Caco-2 (cell line): ENCODE measurements around the gene CELA2B. TPM values are rescaled to one million over a fixed set of nuclear protein-coding genes. Genes with fewer than 3 reads are reported as not detected.

ENCODE experiments used
- BruUV-seq: library from RNA; stranded (reverse); fragments of 400-500 nt; replicated peaks from 2 replicates; lab custom pipeline; 2021; lab: Mats Ljungman, UMichigan
- CTCF ChIA-PET: fragments of 300-600 bp; sonication (Branson Sonifier 250); formaldehyde crosslinking; loops from one replicate; lab custom pipeline; 2022; ENCODE audit warnings: antibody characterized with exemption; lab: Charles Lee
- POLR2A ChIA-PET: fragments of 300-600 bp; sonication (Branson Sonifier 250); formaldehyde crosslinking; loops from one replicate; lab custom pipeline; 2022; ENCODE audit warnings: antibody characterized with exemption; lab: Charles Lee
- DNase-seq, 2 experiments: peaks; one replicate each; pipeline versions ENCODE4 v3.0.0 to v3.0.0-alpha.2; 2020 to 2022
- H3K27me3 ChIP-seq: replicated peaks from 2 replicates; pipeline ENCODE4 v1.6.0; 2011; ENCODE audit warnings: low read length; ENCODE audit not compliant: control insufficient read depth, insufficient read depth
- H3K36me3 ChIP-seq: 2 replicates; pipeline ENCODE4 v1.5.1; 2011; ENCODE audit warnings: low read length; ENCODE audit not compliant: control insufficient read depth, insufficient read depth
- H3K4me1 ChIP-seq: fragments of 250-450 bp; sonication (Bioruptor Pico); 2 replicates; pipeline ENCODE4 v1.5.1; 2020; ENCODE audit warnings: mild to moderate bottlenecking
- H3K4me3 ChIP-seq: 2 replicates; pipeline ENCODE4 v1.5.1; 2011; ENCODE audit warnings: low read depth, mild to moderate bottlenecking, control low read depth, low read length
- H3K9me3 ChIP-seq: fragments of 250-450 bp; sonication (Bioruptor Pico); 2 replicates; pipeline ENCODE4 v1.5.1; 2020; ENCODE audit warnings: mild to moderate bottlenecking, moderate library complexity
- H3K27ac Mint-ChIP-seq: one replicate; pipeline ENCODE4 v1.8.0; 2022; ENCODE audit warnings: mixed read lengths; ENCODE audit not compliant: unreplicated experiment
- H3K27me3 Mint-ChIP-seq: one replicate; pipeline ENCODE4 v1.8.0; 2022; ENCODE audit warnings: mixed read lengths; ENCODE audit not compliant: insufficient read depth, unreplicated experiment
- H3K36me3 Mint-ChIP-seq: one replicate; pipeline ENCODE4 v1.8.0; 2022; ENCODE audit warnings: mild to moderate bottlenecking, mixed read lengths; ENCODE audit not compliant: insufficient read depth, unreplicated experiment
- H3K4me1 Mint-ChIP-seq: one replicate; pipeline ENCODE4 v1.8.0; 2022; ENCODE audit warnings: low read depth, mixed read lengths; ENCODE audit not compliant: unreplicated experiment
- H3K4me3 Mint-ChIP-seq: one replicate; pipeline ENCODE4 v1.8.0; 2022; ENCODE audit warnings: mild to moderate bottlenecking, moderate library complexity, mixed read lengths; ENCODE audit not compliant: unreplicated experiment
- H3K9me3 Mint-ChIP-seq: one replicate; pipeline ENCODE4 v1.8.0; 2022; ENCODE audit warnings: mixed read lengths; ENCODE audit not compliant: unreplicated experiment
- intact Hi-C: fragments of 100-400 bp; cut with micrococcal nuclease; formaldehyde crosslinking; loops from one replicate; pipeline ENCODE4 v1.10.0; 2022; ENCODE audit not compliant: unreplicated experiment
- total RNA-seq: library from RNA; stranded (reverse); gene quantifications from 2 replicates; pipeline ENCODE4 v1.2.3, GENCODE V29; 2022
- TF ChIP-seq, protein P1 (sequence below), 2 experiments: fragments of 200-600 bp in 1 of 2; IDR thresholded peaks; 1 replicate in 1 of 2; 2 replicates in 1 of 2; pipeline versions ENCODE4 v1.5.1 to v1.8.0; 2011 to 2022; ENCODE audit warnings: antibody characterized with exemption in 1 of 2, control low read depth in 1 of 2, inconsistent platforms in 1 of 2, low read depth in 1 of 2, low read length in 1 of 2, mild to moderate bottlenecking in 1 of 2, moderate library complexity in 1 of 2; ENCODE audit not compliant: insufficient read depth in 1 of 2, severe bottlenecking in 1 of 2, unreplicated experiment in 1 of 2

The CELA2B gene
- total RNA-seq, 1 experiment from 2014 or later = not detected

DNA sequence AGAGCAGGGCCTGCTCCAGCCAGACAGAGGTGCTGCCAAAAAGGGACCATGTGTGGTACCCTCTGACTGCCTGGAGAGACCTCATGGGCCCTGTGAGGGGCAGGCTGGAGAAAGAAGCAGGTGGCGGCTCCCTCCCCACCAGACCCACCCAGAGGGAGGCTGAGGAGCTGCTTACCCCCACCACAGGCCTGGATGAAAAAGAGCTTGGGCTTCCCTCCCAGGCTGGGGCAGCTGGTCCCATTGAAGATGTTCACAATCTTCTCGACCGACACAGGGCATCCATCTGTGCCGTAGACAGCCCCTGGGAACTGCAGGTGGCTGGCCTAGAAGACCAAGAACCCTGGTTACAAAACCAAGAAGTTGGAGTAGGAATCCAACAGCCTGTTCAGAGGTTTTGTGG lies 28.5 kb downstream of the CELA2B start:
- Histone ChIP-seq H3K4me3 (no peak overlapping the region), H3K27me3 (no peaks in the 10 kb centered on the region), H3K36me3 (no peaks in the 10 kb centered on the region; the same call in 1 of the 2 replicates), H3K4me1 (no peaks in the 10 kb centered on the region), H3K9me3 (no peaks in the 10 kb centered on the region)
- Mint-ChIP-seq H3K27ac (no peak overlapping the region), H3K36me3 (no peaks in the 10 kb centered on the region), H3K4me3 (no peak overlapping the region), H3K4me1 (no peaks in the 10 kb centered on the region), H3K27me3 (no peaks in the 10 kb centered on the region), H3K9me3 (no peaks in the 10 kb centered on the region)
- intact Hi-C loops = no loop called here
- TF ChIP-seq, protein P1, sequence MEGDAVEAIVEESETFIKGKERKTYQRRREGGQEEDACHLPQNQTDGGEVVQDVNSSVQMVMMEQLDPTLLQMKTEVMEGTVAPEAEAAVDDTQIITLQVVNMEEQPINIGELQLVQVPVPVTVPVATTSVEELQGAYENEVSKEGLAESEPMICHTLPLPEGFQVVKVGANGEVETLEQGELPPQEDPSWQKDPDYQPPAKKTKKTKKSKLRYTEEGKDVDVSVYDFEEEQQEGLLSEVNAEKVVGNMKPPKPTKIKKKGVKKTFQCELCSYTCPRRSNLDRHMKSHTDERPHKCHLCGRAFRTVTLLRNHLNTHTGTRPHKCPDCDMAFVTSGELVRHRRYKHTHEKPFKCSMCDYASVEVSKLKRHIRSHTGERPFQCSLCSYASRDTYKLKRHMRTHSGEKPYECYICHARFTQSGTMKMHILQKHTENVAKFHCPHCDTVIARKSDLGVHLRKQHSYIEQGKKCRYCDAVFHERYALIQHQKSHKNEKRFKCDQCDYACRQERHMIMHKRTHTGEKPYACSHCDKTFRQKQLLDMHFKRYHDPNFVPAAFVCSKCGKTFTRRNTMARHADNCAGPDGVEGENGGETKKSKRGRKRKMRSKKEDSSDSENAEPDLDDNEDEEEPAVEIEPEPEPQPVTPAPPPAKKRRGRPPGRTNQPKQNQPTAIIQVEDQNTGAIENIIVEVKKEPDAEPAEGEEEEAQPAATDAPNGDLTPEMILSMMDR (IDR thresholded peaks at IDR 0.05; ENCODE audit: insufficient read depth in 1 of 2, low read depth in 1 of 2, low read length in 1 of 2, severe bottlenecking in 1 of 2, unreplicated experiment in 1 of 2) = no peak
- BruUV-seq = no TSS peak
- ChIA-PET POLR2A (interaction anchor here (0.6 kb wide), 1 partner anchor 1932 kb away, joined by 3 read pairs; no protein-coding TSS in a partner anchor), CTCF (no interaction called here)
- no peak for DNase-seq

DNA sequence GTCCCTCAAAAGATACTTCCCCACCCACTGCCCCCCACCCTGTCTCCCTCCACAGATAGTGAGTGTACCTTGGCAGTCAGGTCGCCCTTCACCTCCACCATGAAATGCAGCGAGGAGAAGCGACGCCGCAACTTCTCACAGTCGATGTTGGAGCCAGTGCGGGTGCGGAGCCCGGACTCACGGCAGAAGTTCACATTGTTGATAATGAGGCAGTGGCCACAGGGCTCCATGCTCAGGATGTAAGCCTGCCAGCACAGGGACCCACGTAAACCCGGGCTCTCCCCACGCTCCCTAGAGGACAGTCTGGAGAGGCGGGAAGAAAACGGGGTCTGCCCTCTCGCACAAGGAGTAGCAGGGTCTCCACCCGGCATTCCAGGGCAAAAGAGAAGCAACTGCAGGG lies 30.9 kb downstream of the CELA2B start:
- TF ChIP-seq, protein P1 (IDR thresholded peaks at IDR 0.05; ENCODE audit: insufficient read depth in 1 of 2, low read depth in 1 of 2, low read length in 1 of 2, severe bottlenecking in 1 of 2, unreplicated experiment in 1 of 2) = no peak
- Histone ChIP-seq H3K4me1 (no peaks in the 10 kb centered on the region), H3K36me3 (no peaks in the 10 kb centered on the region; the same call in 1 of the 2 replicates), H3K27me3 (no peaks in the 10 kb centered on the region), H3K4me3 (no peak overlapping the region), H3K9me3 (no peaks in the 10 kb centered on the region)
- Mint-ChIP-seq H3K9me3 (no peaks in the 10 kb centered on the region), H3K4me3 (no peak overlapping the region), H3K27ac (no peak overlapping the region), H3K36me3 (no peaks in the 10 kb centered on the region), H3K27me3 (no peaks in the 10 kb centered on the region), H3K4me1 (no peaks in the 10 kb centered on the region)
- POLR2A ChIA-PET = no interaction called here
- DNase-seq = no peak
- no TSS peak for BruUV-seq
- CTCF ChIA-PET = no interaction called here
- intact Hi-C loops = no loop called here

GRCh38 chr1:15507278-15507677 lies 31.4 kb downstream of the CELA2B start:
- Mint-ChIP-seq H3K36me3 (no peaks in the 10 kb centered on the region), H3K4me1 (no peaks in the 10 kb centered on the region), H3K4me3 (no peak overlapping the region), H3K27me3 (no peaks in the 10 kb centered on the region), H3K9me3 (no peaks in the 10 kb centered on the region), H3K27ac (no peak overlapping the region)
- DNase-seq = no peak
- no peaks in the 10 kb centered on the region for H3K9me3 ChIP-seq
- no TSS peak for BruUV-seq
- H3K4me3 ChIP-seq = no peak overlapping the region
- TF ChIP-seq, protein P1 (IDR thresholded peaks at IDR 0.05; ENCODE audit: insufficient read depth in 1 of 2, low read depth in 1 of 2, low read length in 1 of 2, severe bottlenecking in 1 of 2, unreplicated experiment in 1 of 2) = no peak
- CTCF ChIA-PET = no interaction called here
- no peaks in the 10 kb centered on the region for H3K36me3 ChIP-seq
- intact Hi-C loops = no loop called here
- no peaks in the 10 kb centered on the region for H3K27me3 ChIP-seq
- POLR2A ChIA-PET = no interaction called here
- no peaks in the 10 kb centered on the region for H3K4me1 ChIP-seq
